ENCODE results near the gene MCEMP1. TPM values are rescaled to one million over a fixed set of nuclear protein-coding genes. Genes with fewer than 3 reads are reported as not detected.

MCEMP1 gene
- total RNA-seq, 5 donors from 2014 or later (not counting 1 experiment from before 2014, with no cell fraction given) = 0.26 TPM; not detected in 4

GRCh38 chr19:7703332-7703731, 26.4 kb downstream of the MCEMP1 start:
- no peak for ATAC-seq (replicated peaks in 1 of 4)
- H3K4me3 ChIP-seq (ENCODE audit: control insufficient read depth in 1 of 2, extremely low read depth in 1 of 2, low read length in 1 of 2) = no peak overlapping the region
- Mint-ChIP-seq H3K4me1 (peaks cover 47 to 64% (median 60%) of the 10 kb centered on the region in 3 donors), H3K27ac (peak overlapping the region; percentile 59 to 71), H3K27me3 (peaks cover 3 to 8% of the 10 kb centered on the region in 2 donors), H3K9me3 (no peaks in the 10 kb centered on the region), H3K4me3 (no peak overlapping the region), H3K36me3 (no peaks in the 10 kb centered on the region)
- 90% methylated on average over 5 of the region's 8 CpGs for WGBS (ENCODE audit: insufficient coverage)
- DNase-seq = no peak
- peaks cover 0 to 21% of the 10 kb centered on the region in 2 experiments for H3K27me3 ChIP-seq (replicated peaks in 1 of 2; ENCODE audit: control insufficient read depth in 2 of 2, extremely low read depth in 1 of 2, insufficient read depth in 2 of 2, low read length in 1 of 2)
- no peaks in the 10 kb centered on the region for H3K36me3 ChIP-seq (ENCODE audit: control insufficient read depth in 2 of 2, extremely low read depth in 1 of 2, insufficient read depth in 1 of 2, low read length in 1 of 2)
- ChIA-PET CTCF (no interaction called here), POLR2A (interaction anchor here in 1 of 2 donors (0.7 kb wide), 1 partner anchor 1603 kb away, joined by 4 read pairs; no protein-coding TSS in a partner anchor)
- H3K27ac ChIP-seq (ENCODE audit: low read length) = no peak overlapping the region
- no peaks in the 10 kb centered on the region for H3K9me3 ChIP-seq
- H3K4me1 ChIP-seq (ENCODE audit: control insufficient read depth in 1 of 2, extremely low read depth in 1 of 2, insufficient read depth in 2 of 2, low read length in 2 of 2) = peaks cover 12 to 46% of the 10 kb centered on the region in 2 experiments

GRCh38 chr19:7704280-7705060, 27.6 kb downstream of the MCEMP1 start:
- H3K4me1 ChIP-seq (ENCODE audit: control insufficient read depth in 1 of 2, extremely low read depth in 1 of 2, insufficient read depth in 2 of 2, low read length in 2 of 2) = peaks cover 12 to 46% of the 10 kb centered on the region in 2 experiments
- H3K4me3 Mint-ChIP-seq = no peak overlapping the region

GRCh38 chr19:7705387-7706187, 28.7 kb downstream of the MCEMP1 start:
- Histone ChIP-seq H3K4me3 (ENCODE audit: control insufficient read depth in 1 of 2, extremely low read depth in 1 of 2, low read length in 1 of 2) (peak overlapping the region; percentile 30 to 31), H3K27me3 (replicated peaks in 1 of 2; ENCODE audit: control insufficient read depth in 2 of 2, extremely low read depth in 1 of 2, insufficient read depth in 2 of 2, low read length in 1 of 2) (peaks cover 0 to 9% of the 10 kb centered on the region in 2 experiments), H3K9me3 (no peaks in the 10 kb centered on the region), H3K4me1 (ENCODE audit: control insufficient read depth in 1 of 2, extremely low read depth in 1 of 2, insufficient read depth in 2 of 2, low read length in 2 of 2) (peaks cover 14 to 50% of the 10 kb centered on the region in 2 experiments), H3K36me3 (ENCODE audit: control insufficient read depth in 2 of 2, extremely low read depth in 1 of 2, insufficient read depth in 1 of 2, low read length in 1 of 2) (no peaks in the 10 kb centered on the region), H3K27ac (ENCODE audit: low read length) (peak overlapping the region; percentile 88)
- peaks cover 45 to 62% (median 60%) of the 10 kb centered on the region in 3 donors for H3K4me1 Mint-ChIP-seq
- no peaks in the 10 kb centered on the region for H3K36me3 Mint-ChIP-seq
- peak overlapping the region; percentile 69 to 78 (median 76) for H3K4me3 Mint-ChIP-seq
- peak; percentile 96 to 98 (median 96) for ATAC-seq (replicated peaks in 1 of 4)
- ChIA-PET CTCF (interaction anchor here (0.6 to 0.7 kb wide), 3 partner anchors 25 to 137 kb away, joined by 3 read pairs; partner anchors contain the start of gene TRAPPC5 (in 1 of the 2)), POLR2A (interaction anchor here in 1 of 2 donors (0.6 kb wide), 1 partner anchor 19 kb away, joined by 3 read pairs; no protein-coding TSS in a partner anchor)
- DNase-seq = peak; percentile 57 to 88 (median 78)
- peak overlapping the region; percentile 96 to 98 for H3K27ac Mint-ChIP-seq
- no peaks in the 10 kb centered on the region for H3K9me3 Mint-ChIP-seq
- 1% methylated on average over 15 of the region's 24 CpGs for WGBS (ENCODE audit: insufficient coverage)
- no peaks in the 10 kb centered on the region for H3K27me3 Mint-ChIP-seq

More at GRCh38 chr19:7704280-7705060, 27.6 kb downstream of the MCEMP1 start:
- ATAC-seq (replicated peaks in 1 of 4) (no peak), DNase-seq (no peak)
- Histone ChIP-seq H3K27ac (ENCODE audit: low read length) (no peak overlapping the region), H3K4me3 (ENCODE audit: control insufficient read depth in 1 of 2, extremely low read depth in 1 of 2, low read length in 1 of 2) (no peak overlapping the region), H3K36me3 (ENCODE audit: control insufficient read depth in 2 of 2, extremely low read depth in 1 of 2, insufficient read depth in 1 of 2, low read length in 1 of 2) (no peaks in the 10 kb centered on the region), H3K27me3 (replicated peaks in 1 of 2; ENCODE audit: control insufficient read depth in 2 of 2, extremely low read depth in 1 of 2, insufficient read depth in 2 of 2, low read length in 1 of 2) (peaks cover 0 to 9% of the 10 kb centered on the region in 2 experiments), H3K9me3 (no peaks in the 10 kb centered on the region)
- H3K9me3 Mint-ChIP-seq = no peaks in the 10 kb centered on the region
- H3K27me3 Mint-ChIP-seq = peaks cover 0 to 4% of the 10 kb centered on the region in 2 donors
- H3K27ac Mint-ChIP-seq = peak overlapping the region; percentile 59 to 98
- H3K4me1 Mint-ChIP-seq = peaks cover 46 to 64% (median 61%) of the 10 kb centered on the region in 3 donors
- 87% methylated on average over 4 of the region's 6 CpGs for WGBS (ENCODE audit: insufficient coverage)
- H3K36me3 Mint-ChIP-seq = no peaks in the 10 kb centered on the region
- ChIA-PET CTCF (no interaction called here), POLR2A (no interaction called here)

GRCh38 chr19:7706188-7706954, 29.5 kb downstream of the MCEMP1 start:
- 85% methylated on average over 7 of the region's 14 CpGs for WGBS (ENCODE audit: insufficient coverage)
- Mint-ChIP-seq H3K4me3 (peak overlapping the region; percentile 69 to 78 (median 76)), H3K4me1 (peaks cover 45 to 67% (median 63%) of the 10 kb centered on the region in 3 donors), H3K27ac (peak overlapping the region; percentile 96 to 98), H3K36me3 (no peaks in the 10 kb centered on the region), H3K9me3 (no peaks in the 10 kb centered on the region), H3K27me3 (no peaks in the 10 kb centered on the region)
- H3K4me1 ChIP-seq (ENCODE audit: control insufficient read depth in 1 of 2, extremely low read depth in 1 of 2, insufficient read depth in 2 of 2, low read length in 2 of 2) = peaks cover 15 to 50% of the 10 kb centered on the region in 2 experiments
- ATAC-seq (replicated peaks in 1 of 4) (no peak), DNase-seq (no peak)
- no peaks in the 10 kb centered on the region for H3K9me3 ChIP-seq
- H3K36me3 ChIP-seq (ENCODE audit: control insufficient read depth in 2 of 2, extremely low read depth in 1 of 2, insufficient read depth in 1 of 2, low read length in 1 of 2) = no peaks in the 10 kb centered on the region
- ChIA-PET CTCF (interaction anchor here in 1 of 2 donors (0.6 to 0.7 kb wide), 2 partner anchors 26 to 28 kb away, joined by 3 read pairs; partner anchors contain the start of gene TRAPPC5), POLR2A (interaction anchor here in 1 of 2 donors (0.6 kb wide), 1 partner anchor 18 kb away, joined by 3 read pairs; no protein-coding TSS in a partner anchor)
- H3K27me3 ChIP-seq (replicated peaks in 1 of 2; ENCODE audit: control insufficient read depth in 2 of 2, extremely low read depth in 1 of 2, insufficient read depth in 2 of 2, low read length in 1 of 2) = peaks cover 0 to 9% of the 10 kb centered on the region in 2 experiments
- H3K4me3 ChIP-seq (ENCODE audit: control insufficient read depth in 1 of 2, extremely low read depth in 1 of 2, low read length in 1 of 2) = peak overlapping the region in 1 of 2 donors; percentile 31
- H3K27ac ChIP-seq (ENCODE audit: low read length) = peak overlapping the region; percentile 88

GRCh38 chr19:7706955-7707456, 30.1 kb downstream of the MCEMP1 start:
- H3K4me3 ChIP-seq (ENCODE audit: control insufficient read depth in 1 of 2, extremely low read depth in 1 of 2, low read length in 1 of 2) = no peak overlapping the region
- DNase-seq (no peak), ATAC-seq (replicated peaks in 1 of 4) (no peak)
- 80% methylated on average over 5 of the region's 8 CpGs for WGBS (ENCODE audit: insufficient coverage)
- CTCF ChIA-PET = no interaction called here
- peaks cover 0 to 9% of the 10 kb centered on the region in 2 experiments for H3K27me3 ChIP-seq (replicated peaks in 1 of 2; ENCODE audit: control insufficient read depth in 2 of 2, extremely low read depth in 1 of 2, insufficient read depth in 2 of 2, low read length in 1 of 2)
- H3K4me1 ChIP-seq (ENCODE audit: control insufficient read depth in 1 of 2, extremely low read depth in 1 of 2, insufficient read depth in 2 of 2, low read length in 2 of 2) = peaks cover 15 to 50% of the 10 kb centered on the region in 2 experiments
- H3K36me3 ChIP-seq (ENCODE audit: control insufficient read depth in 2 of 2, extremely low read depth in 1 of 2, insufficient read depth in 1 of 2, low read length in 1 of 2) = no peaks in the 10 kb centered on the region
- peak overlapping the region; percentile 88 for H3K27ac ChIP-seq (ENCODE audit: low read length)
- peak overlapping the region; percentile 8 to 78 (median 51) for H3K4me3 Mint-ChIP-seq
- H3K27ac Mint-ChIP-seq = peak overlapping the region; percentile 96 to 98
- H3K9me3 Mint-ChIP-seq = no peaks in the 10 kb centered on the region
- H3K36me3 Mint-ChIP-seq = no peaks in the 10 kb centered on the region
- peaks cover 45 to 66% (median 62%) of the 10 kb centered on the region in 3 donors for H3K4me1 Mint-ChIP-seq
- POLR2A ChIA-PET = no interaction called here
- H3K9me3 ChIP-seq = no peaks in the 10 kb centered on the region
- no peaks in the 10 kb centered on the region for H3K27me3 Mint-ChIP-seq

Data from T-cell (primary cell).